HUDEP-2 (cell line): ENCODE data around the gene USP40.

ENCODE experiments used
- DNase-seq, 76 experiments: peaks; one replicate each; lab custom pipeline; 2025; ENCODE audit not compliant: unreplicated experiment in 76 of 76; lab: John Stamatoyannopoulos, UW

The USP40 gene

GRCh38 chr2:233433029-233433428 is 133.6 kb downstream of the USP40 start:
- no peak for DNase-seq

GRCh38 chr2:233430651-233431050 is 135.9 kb downstream of the USP40 start:
- no peak for DNase-seq

- no peak for DNase-seq
Observed at GRCh38 chr2:233430081-233430480, 136.5 kb downstream of the USP40 start.

GRCh38 chr2:233429175-233429897 is 137.2 kb downstream of the USP40 start:
- DNase-seq = no peak

- DNase-seq = no peak
Observed at GRCh38 chr2:233428438-233428837, 138.1 kb downstream of the USP40 start.

- DNase-seq = no peak
Observed at GRCh38 chr2:233428008-233428407, 138.6 kb downstream of the USP40 start.

GRCh38 chr2:233426619-233427342 is 139.8 kb downstream of the USP40 start:
- DNase-seq = peak in 3 of 76 experiments; percentile 4 to 31 (median 13)
